HepG2 (cell line): ENCODE data around the gene ZNF578. TPM values are rescaled to one million over a fixed set of nuclear protein-coding genes. Genes with fewer than 3 reads are reported as not detected.

Experiments
- BRD4 ChIP-seq: sonication (generic); formaldehyde crosslinking; IDR thresholded peaks from 2 replicates; pipeline ENCODE4 v1.4.0; 2020; ENCODE audit warnings: missing genetic modification reagents
- DNMT3B ChIP-seq: conservative IDR thresholded peaks from 2 replicates; pipeline ENCODE4 v1.6.1; 2016; ENCODE audit warnings: missing biosample characterization, control low read depth
- NR2F2 ChIP-seq: IDR thresholded peaks from 2 replicates; pipeline ENCODE4 v1.6.1; 2012; ENCODE audit warnings: low read depth, inconsistent platforms, borderline replicate concordance
- NR2F6 ChIP-seq, 2 experiments: IDR thresholded peaks; 2 replicates each; pipeline ENCODE4 v1.6.1; 2016; ENCODE audit warnings: antibody characterized with exemption in 1 of 2, mild to moderate bottlenecking in 1 of 2
- PRMT3 ChIP-seq: sonication (generic); formaldehyde crosslinking; IDR thresholded peaks from 2 replicates; pipeline ENCODE4 v1.8.1; 2022; ENCODE audit warnings: low read depth, mild to moderate bottlenecking, moderate library complexity, missing genetic modification reagents, borderline replicate concordance
- PTBP1 ChIP-seq: fragments of 200-400 bp; formaldehyde crosslinking; IDR thresholded peaks from 2 replicates; pipeline ENCODE4 v1.6.1; 2018; ENCODE audit warnings: low read length, low read depth; ENCODE audit not compliant: poor library complexity, severe bottlenecking
- RCOR2 ChIP-seq: IDR thresholded peaks from 2 replicates; pipeline ENCODE4 v1.6.1; 2016; ENCODE audit warnings: missing biosample characterization, missing genetic modification reagents
- SAFB2 ChIP-seq: sonication (generic); formaldehyde crosslinking; IDR thresholded peaks from 2 replicates; pipeline ENCODE4 v1.5.1; 2020; ENCODE audit warnings: missing genetic modification reagents, low read depth, mild to moderate bottlenecking, borderline replicate concordance
- SMYD3 ChIP-seq: sonication (generic); formaldehyde crosslinking; IDR thresholded peaks from 2 replicates; pipeline ENCODE4 v1.8.1; 2023; ENCODE audit warnings: mild to moderate bottlenecking, missing genetic modification reagents
- SOX6 ChIP-seq, 2 experiments: fragments of 450-650 bp in 1 of 2; sonication (generic) in 1 of 2; formaldehyde crosslinking in 1 of 2; IDR thresholded peaks; 2 replicates each; pipeline versions ENCODE4 v1.4.0 to v1.6.1; 2017 to 2020; ENCODE audit warnings: antibody characterized with exemption in 1 of 2, mild to moderate bottlenecking in 1 of 2, missing genetic modification reagents in 1 of 2
- SRY ChIP-seq: sonication (generic); formaldehyde crosslinking; IDR thresholded peaks from 2 replicates; pipeline ENCODE4 v1.8.0; 2022; ENCODE audit warnings: mild to moderate bottlenecking, missing genetic modification reagents
- TAF15 ChIP-seq: fragments of 200-400 bp; formaldehyde crosslinking; IDR thresholded peaks from one replicate; pipeline ENCODE4 v1.6.1; 2018; ENCODE audit warnings: mild to moderate bottlenecking, low read depth, low read length; ENCODE audit not compliant: poor library complexity, severe bottlenecking
- TBP ChIP-seq: sonication (generic); formaldehyde crosslinking; IDR thresholded peaks from 2 replicates; pipeline ENCODE4 v1.5.0; 2020; ENCODE audit warnings: missing genetic modification reagents
- TEAD2 ChIP-seq: sonication (generic); formaldehyde crosslinking; IDR thresholded peaks from 2 replicates; pipeline ENCODE4 v1.9.0; 2021; ENCODE audit warnings: missing genetic modification reagents
- ZBTB21 ChIP-seq: sonication (generic); formaldehyde crosslinking; IDR thresholded peaks from 2 replicates; pipeline ENCODE4 v1.4.0; 2020; ENCODE audit warnings: missing genetic modification reagents
- ZNF230 ChIP-seq: sonication (generic); formaldehyde crosslinking; IDR thresholded peaks from 2 replicates; pipeline ENCODE4 v1.4.0; 2020; ENCODE audit warnings: mild to moderate bottlenecking, missing genetic modification reagents
- ZNF24 ChIP-seq: fragments of 450-650 bp; IDR thresholded peaks from 2 replicates; pipeline ENCODE4 v1.6.1; 2017; ENCODE audit warnings: antibody characterized with exemption, mild to moderate bottlenecking
- ZNF333 ChIP-seq: sonication (generic); formaldehyde crosslinking; IDR thresholded peaks from 2 replicates; pipeline ENCODE4 v1.4.0; 2020; ENCODE audit warnings: mild to moderate bottlenecking, missing genetic modification reagents, borderline replicate concordance
- ZNF558 ChIP-seq: sonication (generic); formaldehyde crosslinking; IDR thresholded peaks from 2 replicates; pipeline ENCODE4 v1.9.0; 2022; ENCODE audit warnings: mild to moderate bottlenecking, missing genetic modification reagents, borderline replicate concordance
- ZNF747 ChIP-seq: sonication (generic); formaldehyde crosslinking; IDR thresholded peaks from 2 replicates; pipeline ENCODE4 v1.8.1; 2023; ENCODE audit warnings: missing genetic modification reagents, mild to moderate bottlenecking, borderline replicate concordance
- polyA plus RNA-seq, 8 experiments: library from polyadenylated mRNA; depleted of rRNA in 3 of 8; stranded (reverse) in 7 of 8; unstranded in 1 of 8; fragments of >200 nt; fragmentation: Illumina TruSeq in 4 of 8; extraction: Trizol in 4 of 8; gene quantifications; 2 replicates each; pipeline versions ENCODE4 v1.2.1 to v1.2.3, GENCODE V29; 2011 to 2016; ENCODE audit warnings: low read depth in 4 of 8, missing spikeins in 1 of 8, mixed read lengths in 1 of 8; ENCODE audit not compliant: insufficient read depth in 1 of 8
- total RNA-seq, 5 experiments: library from RNA; depleted of rRNA; stranded (reverse); fragments of >200 nt; fragmentation: Illumina TruSeq; extraction: Trizol; gene quantifications; 2 replicates each; pipeline ENCODE4 v1.2.3, GENCODE V29; 2016; ENCODE audit warnings: low read depth in 1 of 5
- TF ChIP-seq, protein P1 (sequence below): sonication (generic); formaldehyde crosslinking; IDR thresholded peaks from 2 replicates; pipeline ENCODE4 v1.5.0; 2020; ENCODE audit warnings: mild to moderate bottlenecking, missing genetic modification reagents
- TF ChIP-seq, protein P2 (sequence below): sonication (generic); formaldehyde crosslinking; IDR thresholded peaks from 2 replicates; pipeline ENCODE4 v1.9.0; 2021; ENCODE audit warnings: missing genetic modification reagents, borderline replicate concordance
- TF ChIP-seq, protein P3 (sequence below): sonication (generic); formaldehyde crosslinking; IDR thresholded peaks from 2 replicates; pipeline ENCODE4 v1.8.0; 2022; ENCODE audit warnings: mild to moderate bottlenecking, missing genetic modification reagents, moderate library complexity
- TF ChIP-seq, protein P4 (sequence below): sonication (generic); formaldehyde crosslinking; IDR thresholded peaks from 2 replicates; pipeline ENCODE4 v1.8.1; 2023; ENCODE audit warnings: missing genetic modification reagents, inconsistent platforms, borderline replicate concordance

ZNF578 gene
- total and polyA plus RNA-seq, 2 of the 13 experiments (the other 11 are each of a cell fraction or from before 2014, with no cell fraction given): not detected

DNA sequence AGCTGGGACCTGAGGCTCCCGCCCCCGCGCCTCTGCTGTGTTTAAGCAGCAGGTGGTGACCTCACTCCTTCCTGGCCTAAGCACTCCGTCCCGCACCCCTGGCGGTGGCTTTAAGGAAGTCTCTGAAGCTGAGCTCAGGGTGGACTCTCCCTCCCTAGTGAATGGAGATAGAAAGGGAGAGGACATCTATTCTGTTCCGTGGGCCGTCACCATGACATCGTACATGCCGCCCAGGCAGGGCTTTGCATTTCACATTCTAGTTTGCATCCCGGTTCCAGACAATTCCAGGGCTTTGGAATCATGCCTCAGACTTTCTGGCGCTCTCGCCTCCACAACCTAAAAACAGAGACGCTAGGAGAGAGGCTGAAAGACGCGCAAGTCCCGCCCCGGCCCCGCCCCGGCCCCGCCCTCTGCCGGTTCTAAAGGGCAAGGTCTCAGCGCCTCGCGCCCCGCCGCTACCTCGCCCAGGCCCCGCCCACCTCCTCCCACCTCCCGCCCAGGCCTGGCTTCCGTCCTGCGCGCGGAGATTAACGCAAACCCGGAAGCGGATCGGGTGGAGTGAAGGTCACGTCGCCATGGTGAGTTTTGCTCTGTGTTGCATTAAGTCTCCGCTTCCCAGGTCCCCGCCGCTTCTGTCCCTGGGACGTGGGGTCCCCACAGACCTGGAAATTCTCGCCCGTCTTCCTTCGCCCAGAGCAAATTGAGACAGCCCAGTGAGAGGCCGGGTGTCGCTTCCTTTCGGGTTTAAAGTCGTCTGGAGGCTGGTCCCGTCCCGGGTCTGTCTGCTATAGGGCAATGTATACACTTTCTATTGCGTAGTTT is 74.0 kb downstream of the ZNF578 start, which contains the start of gene ZNF808 (continued):
- TF ChIP-seq ZNF558 (CRISPR knock-in tag) (no peak), SRY (CRISPR knock-in tag) (no peak), ZNF333 (CRISPR knock-in tag) (no peak), DNMT3B (no peak), SAFB2 (CRISPR knock-in tag) (no peak), PTBP1 (no peak), NR2F6 (IDR thresholded peaks at IDR 0.05) (no peak), NR2F6 (CRISPR knock-in tag; IDR thresholded peaks at IDR 0.05) (peak; percentile 17; the same call in 1 of the 2 replicates), TAF15 (no peak), RCOR2 (no peak), TBP (CRISPR knock-in tag) (no peak), ZNF230 (CRISPR knock-in tag) (no peak), ZNF24 (no peak), PRMT3 (no peak), BRD4 (CRISPR knock-in tag) (0 out of 2 replicates have a peak, but pooled peaks have one; percentile 49), NR2F2 (no peak), ZNF747 (CRISPR knock-in tag) (no peak), TEAD2 (CRISPR knock-in tag) (no peak), SOX6 (IDR thresholded peaks at IDR 0.05) (no peak), SOX6 (CRISPR knock-in tag; IDR thresholded peaks at IDR 0.05) (no peak), SMYD3 (CRISPR knock-in tag) (no peak), ZBTB21 (CRISPR knock-in tag) (no peak)
- TF ChIP-seq, protein P1, sequence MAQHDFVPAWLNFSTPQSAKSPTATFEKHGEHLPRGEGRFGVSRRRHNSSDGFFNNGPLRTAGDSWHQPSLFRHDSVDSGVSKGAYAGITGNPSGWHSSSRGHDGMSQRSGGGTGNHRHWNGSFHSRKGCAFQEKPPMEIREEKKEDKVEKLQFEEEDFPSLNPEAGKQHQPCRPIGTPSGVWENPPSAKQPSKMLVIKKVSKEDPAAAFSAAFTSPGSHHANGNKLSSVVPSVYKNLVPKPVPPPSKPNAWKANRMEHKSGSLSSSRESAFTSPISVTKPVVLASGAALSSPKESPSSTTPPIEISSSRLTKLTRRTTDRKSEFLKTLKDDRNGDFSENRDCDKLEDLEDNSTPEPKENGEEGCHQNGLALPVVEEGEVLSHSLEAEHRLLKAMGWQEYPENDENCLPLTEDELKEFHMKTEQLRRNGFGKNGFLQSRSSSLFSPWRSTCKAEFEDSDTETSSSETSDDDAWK (CRISPR knock-in tag): no peak
- TF ChIP-seq, protein P2, sequence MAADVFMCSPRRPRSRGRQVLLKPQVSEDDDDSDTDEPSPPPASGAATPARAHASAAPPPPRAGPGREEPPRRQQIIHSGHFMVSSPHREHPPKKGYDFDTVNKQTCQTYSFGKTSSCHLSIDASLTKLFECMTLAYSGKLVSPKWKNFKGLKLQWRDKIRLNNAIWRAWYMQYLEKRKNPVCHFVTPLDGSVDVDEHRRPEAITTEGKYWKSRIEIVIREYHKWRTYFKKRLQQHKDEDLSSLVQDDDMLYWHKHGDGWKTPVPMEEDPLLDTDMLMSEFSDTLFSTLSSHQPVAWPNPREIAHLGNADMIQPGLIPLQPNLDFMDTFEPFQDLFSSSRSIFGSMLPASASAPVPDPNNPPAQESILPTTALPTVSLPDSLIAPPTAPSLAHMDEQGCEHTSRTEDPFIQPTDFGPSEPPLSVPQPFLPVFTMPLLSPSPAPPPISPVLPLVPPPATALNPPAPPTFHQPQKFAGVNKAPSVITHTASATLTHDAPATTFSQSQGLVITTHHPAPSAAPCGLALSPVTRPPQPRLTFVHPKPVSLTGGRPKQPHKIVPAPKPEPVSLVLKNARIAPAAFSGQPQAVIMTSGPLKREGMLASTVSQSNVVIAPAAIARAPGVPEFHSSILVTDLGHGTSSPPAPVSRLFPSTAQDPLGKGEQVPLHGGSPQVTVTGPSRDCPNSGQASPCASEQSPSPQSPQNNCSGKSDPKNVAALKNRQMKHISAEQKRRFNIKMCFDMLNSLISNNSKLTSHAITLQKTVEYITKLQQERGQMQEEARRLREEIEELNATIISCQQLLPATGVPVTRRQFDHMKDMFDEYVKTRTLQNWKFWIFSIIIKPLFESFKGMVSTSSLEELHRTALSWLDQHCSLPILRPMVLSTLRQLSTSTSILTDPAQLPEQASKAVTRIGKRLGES (CRISPR knock-in tag): no peak
- TF ChIP-seq, protein P3, sequence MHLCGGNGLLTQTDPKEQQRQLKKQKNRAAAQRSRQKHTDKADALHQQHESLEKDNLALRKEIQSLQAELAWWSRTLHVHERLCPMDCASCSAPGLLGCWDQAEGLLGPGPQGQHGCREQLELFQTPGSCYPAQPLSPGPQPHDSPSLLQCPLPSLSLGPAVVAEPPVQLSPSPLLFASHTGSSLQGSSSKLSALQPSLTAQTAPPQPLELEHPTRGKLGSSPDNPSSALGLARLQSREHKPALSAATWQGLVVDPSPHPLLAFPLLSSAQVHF (CRISPR knock-in tag): no peak
- TF ChIP-seq, protein P4, sequence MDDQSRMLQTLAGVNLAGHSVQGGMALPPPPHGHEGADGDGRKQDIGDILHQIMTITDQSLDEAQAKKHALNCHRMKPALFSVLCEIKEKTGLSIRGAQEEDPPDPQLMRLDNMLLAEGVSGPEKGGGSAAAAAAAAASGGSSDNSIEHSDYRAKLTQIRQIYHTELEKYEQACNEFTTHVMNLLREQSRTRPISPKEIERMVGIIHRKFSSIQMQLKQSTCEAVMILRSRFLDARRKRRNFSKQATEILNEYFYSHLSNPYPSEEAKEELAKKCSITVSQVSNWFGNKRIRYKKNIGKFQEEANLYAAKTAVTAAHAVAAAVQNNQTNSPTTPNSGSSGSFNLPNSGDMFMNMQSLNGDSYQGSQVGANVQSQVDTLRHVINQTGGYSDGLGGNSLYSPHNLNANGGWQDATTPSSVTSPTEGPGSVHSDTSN (CRISPR knock-in tag): no peak
